HS-5 (cell line): ENCODE measurements around the gene DKK1.
A peak's percentile ranks its signal among the peaks of the same experiment; 100 is the strongest.

Experiments
- DNase-seq: peaks from one replicate; pipeline ENCODE4 v3.0.0-alpha.2; 2012; ENCODE audit warnings: low read depth

The DKK1 gene

GRCh38 chr10:52313933-52314821 lies at the start of gene DKK1:
DKK1 (plus strand) TSS chr10:52314281; CDS start chr10:52314435, 154 bp downstream.
- peak; percentile 58 for DNase-seq

- no peak for DNase-seq
These were observed 48.8 kb upstream of the DKK1 start for GRCh38 chr10:52265131-52265926.

GRCh38 chr10:52266858-52267257 lies 47.2 kb upstream of the DKK1 start:
- DNase-seq, result no peak

GRCh38 chr10:52268790-52269189 lies 45.3 kb upstream of the DKK1 start:
- DNase-seq, result no peak

GRCh38 chr10:52269233-52269632 lies 44.8 kb upstream of the DKK1 start:
- DNase-seq, result no peak

GRCh38 chr10:52276163-52276562 lies 37.9 kb upstream of the DKK1 start:
- no peak for DNase-seq

GRCh38 chr10:52276986-52277385 lies 37.1 kb upstream of the DKK1 start:
- DNase-seq, result no peak

GRCh38 chr10:52279546-52279945 lies 34.5 kb upstream of the DKK1 start:
- no peak for DNase-seq

- no peak for DNase-seq
These were observed 34.0 kb upstream of the DKK1 start for GRCh38 chr10:52280051-52280450.

GRCh38 chr10:52283174-52283573 lies 30.9 kb upstream of the DKK1 start:
- peak; percentile 4 for DNase-seq

- no peak for DNase-seq
These were observed 29.6 kb upstream of the DKK1 start for GRCh38 chr10:52284416-52285013.

- DNase-seq, result no peak
These were observed 26.2 kb upstream of the DKK1 start for GRCh38 chr10:52287866-52288265.

GRCh38 chr10:52297747-52298146 lies 16.3 kb upstream of the DKK1 start:
- DNase-seq, result no peak

- no peak for DNase-seq
These were observed 13.3 kb upstream of the DKK1 start for GRCh38 chr10:52300599-52301277.

- no peak for DNase-seq
These were observed 5.6 kb upstream of the DKK1 start for GRCh38 chr10:52308251-52309031.

GRCh38 chr10:52312942-52313255 lies 1.2 kb upstream of the DKK1 start:
- DNase-seq, result no peak

- no peak for DNase-seq
These were observed 687 bp upstream of the DKK1 start for GRCh38 chr10:52313256-52313932.

- DNase-seq, result no peak
These were observed 906 bp downstream of the DKK1 start for GRCh38 chr10:52314822-52315552.

GRCh38 chr10:52316001-52316400 lies 1.9 kb downstream of the DKK1 start:
- no peak for DNase-seq

GRCh38 chr10:52316500-52316899 lies 2.4 kb downstream of the DKK1 start:
- no peak for DNase-seq
